ENCODE data around the gene MEIKIN. TPM values are rescaled to one million over a fixed set of nuclear protein-coding genes. Genes with fewer than 3 reads are reported as not detected.

The MEIKIN gene
- total and polyA plus RNA-seq, 2 experiments from 2014 or later = not detected

- peak; percentile 98 to 99 for DNase-seq (ENCODE audit: low read depth in 1 of 2, low spot score in 1 of 2)
Observed at GRCh38 chr5:131796793-131797693, 148.4 kb downstream of the MEIKIN start, which contains the start of gene FNIP1. TSS of gene FNIP1 (minus strand) at chr5:131797017. CDS start at chr5:131796921, 96 bp downstream.

DNA sequence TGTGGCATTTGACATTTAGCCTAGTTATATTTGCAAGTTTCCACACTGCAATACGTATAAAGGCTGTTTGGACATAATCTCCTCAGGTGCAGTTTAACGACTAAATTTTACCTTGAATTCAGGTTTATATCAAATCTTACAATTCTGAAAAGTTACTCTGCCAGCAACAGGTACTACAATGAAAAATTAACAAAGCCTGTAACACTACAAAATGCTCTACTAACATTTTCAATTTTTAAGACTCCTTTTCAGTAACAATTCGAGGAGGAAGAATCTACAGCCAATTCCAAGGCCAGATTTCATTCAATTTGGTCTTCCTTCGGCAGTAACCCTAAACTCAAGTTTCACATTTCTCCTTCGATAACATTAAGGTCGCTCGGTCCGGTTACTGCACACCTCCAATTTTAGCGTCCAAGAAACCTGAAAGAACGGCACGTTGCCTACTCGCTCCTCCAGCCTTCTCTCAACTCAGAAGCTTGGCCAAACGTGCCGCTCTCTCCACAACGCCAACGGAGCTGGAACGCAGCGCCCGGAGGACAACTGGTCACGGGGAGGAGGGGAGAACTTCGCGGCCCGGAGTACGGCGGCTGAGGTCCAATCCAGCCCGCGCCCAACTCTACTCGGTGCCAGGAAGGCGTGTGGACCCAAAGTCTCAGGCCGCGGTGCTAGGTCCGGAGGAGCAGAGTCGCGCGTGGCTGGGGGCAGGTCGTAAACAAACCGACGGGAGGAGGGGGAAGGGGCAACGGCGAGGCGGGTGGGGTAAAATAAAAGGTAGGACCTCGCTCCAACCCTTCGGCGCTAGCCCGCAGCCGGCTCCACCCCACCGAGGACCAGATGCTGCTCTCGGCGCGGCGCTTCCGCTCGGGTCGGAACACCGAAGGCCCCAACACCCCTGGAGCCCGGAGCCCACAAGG is 149.3 kb downstream of the MEIKIN start:
- Histone ChIP-seq H3K9me3 (ENCODE audit: low read depth) (no peaks in the 10 kb centered on the region), H3K27ac (peak overlapping the region; percentile 98), H3K4me3 (peak overlapping the region; percentile 65), H3K27me3 (no peaks in the 10 kb centered on the region), H3K4me1 (ENCODE audit: low read depth) (no peaks in the 10 kb centered on the region), H3K36me3 (no peaks in the 10 kb centered on the region)
- DNase-seq (ENCODE audit: low read depth in 1 of 2, low spot score in 1 of 2) = peak; percentile 67 to 80
- TF ChIP-seq, protein P1, sequence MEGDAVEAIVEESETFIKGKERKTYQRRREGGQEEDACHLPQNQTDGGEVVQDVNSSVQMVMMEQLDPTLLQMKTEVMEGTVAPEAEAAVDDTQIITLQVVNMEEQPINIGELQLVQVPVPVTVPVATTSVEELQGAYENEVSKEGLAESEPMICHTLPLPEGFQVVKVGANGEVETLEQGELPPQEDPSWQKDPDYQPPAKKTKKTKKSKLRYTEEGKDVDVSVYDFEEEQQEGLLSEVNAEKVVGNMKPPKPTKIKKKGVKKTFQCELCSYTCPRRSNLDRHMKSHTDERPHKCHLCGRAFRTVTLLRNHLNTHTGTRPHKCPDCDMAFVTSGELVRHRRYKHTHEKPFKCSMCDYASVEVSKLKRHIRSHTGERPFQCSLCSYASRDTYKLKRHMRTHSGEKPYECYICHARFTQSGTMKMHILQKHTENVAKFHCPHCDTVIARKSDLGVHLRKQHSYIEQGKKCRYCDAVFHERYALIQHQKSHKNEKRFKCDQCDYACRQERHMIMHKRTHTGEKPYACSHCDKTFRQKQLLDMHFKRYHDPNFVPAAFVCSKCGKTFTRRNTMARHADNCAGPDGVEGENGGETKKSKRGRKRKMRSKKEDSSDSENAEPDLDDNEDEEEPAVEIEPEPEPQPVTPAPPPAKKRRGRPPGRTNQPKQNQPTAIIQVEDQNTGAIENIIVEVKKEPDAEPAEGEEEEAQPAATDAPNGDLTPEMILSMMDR (IDR thresholded peaks at IDR 0.05; ENCODE audit: low read depth, low read length) = no peak

More at GRCh38 chr5:131796793-131797693, 148.4 kb downstream of the MEIKIN start, which contains the start of gene FNIP1:
- peak within 1 kb of the TSS; percentile 65 for H3K4me3 ChIP-seq
- H3K27ac ChIP-seq = peak within 1 kb of the TSS; percentile 98
- H3K9me3 ChIP-seq (ENCODE audit: low read depth) = no peaks in the 10 kb centered on the region
- H3K4me1 ChIP-seq (ENCODE audit: low read depth) = no peaks in the 10 kb centered on the region
- TF ChIP-seq, protein P1 (IDR thresholded peaks at IDR 0.05; ENCODE audit: low read depth, low read length) = peak; percentile 2
- no peaks in the 10 kb centered on the region for H3K36me3 ChIP-seq
- H3K27me3 ChIP-seq = no peaks in the 10 kb centered on the region

- Histone ChIP-seq H3K27me3 (no peaks in the 10 kb centered on the region), H3K27ac (no peak overlapping the region), H3K9me3 (ENCODE audit: low read depth) (no peaks in the 10 kb centered on the region), H3K36me3 (no peaks in the 10 kb centered on the region), H3K4me3 (peak overlapping the region; percentile 65), H3K4me1 (ENCODE audit: low read depth) (no peaks in the 10 kb centered on the region)
- TF ChIP-seq, protein P1 (IDR thresholded peaks at IDR 0.05; ENCODE audit: low read depth, low read length) = no peak
- no peak for DNase-seq (ENCODE audit: low read depth in 1 of 2, low spot score in 1 of 2)
Observed at GRCh38 chr5:131795228-131795627, 150.2 kb downstream of the MEIKIN start.

DNA sequence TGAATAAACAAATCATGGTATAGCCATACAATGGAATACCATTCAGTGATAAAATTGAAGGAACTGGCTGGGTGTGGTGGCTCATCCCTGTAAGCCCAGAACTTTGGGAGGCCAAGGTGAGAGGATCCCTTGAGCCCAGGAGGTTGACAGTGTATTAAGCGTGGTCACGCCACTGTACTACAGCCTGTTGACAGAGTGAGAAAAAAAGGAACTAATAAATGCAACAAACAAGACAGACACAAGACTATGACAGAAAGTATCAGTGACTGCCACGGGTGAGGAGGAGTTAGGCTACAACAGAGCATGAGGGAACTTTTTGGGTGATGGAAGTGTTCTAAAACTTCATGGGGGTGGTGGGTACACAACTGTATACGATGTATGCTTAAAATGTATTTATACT is 150.9 kb downstream of the MEIKIN start:
- no peaks in the 10 kb centered on the region for H3K36me3 ChIP-seq
- H3K4me3 ChIP-seq = no peak overlapping the region
- H3K27ac ChIP-seq = no peak overlapping the region
- TF ChIP-seq, protein P1 (IDR thresholded peaks at IDR 0.05; ENCODE audit: low read depth, low read length) = no peak
- no peaks in the 10 kb centered on the region for H3K9me3 ChIP-seq (ENCODE audit: low read depth)
- no peaks in the 10 kb centered on the region for H3K4me1 ChIP-seq (ENCODE audit: low read depth)
- no peak for DNase-seq (ENCODE audit: low read depth in 1 of 2, low spot score in 1 of 2)
- H3K27me3 ChIP-seq = no peaks in the 10 kb centered on the region

DNA sequence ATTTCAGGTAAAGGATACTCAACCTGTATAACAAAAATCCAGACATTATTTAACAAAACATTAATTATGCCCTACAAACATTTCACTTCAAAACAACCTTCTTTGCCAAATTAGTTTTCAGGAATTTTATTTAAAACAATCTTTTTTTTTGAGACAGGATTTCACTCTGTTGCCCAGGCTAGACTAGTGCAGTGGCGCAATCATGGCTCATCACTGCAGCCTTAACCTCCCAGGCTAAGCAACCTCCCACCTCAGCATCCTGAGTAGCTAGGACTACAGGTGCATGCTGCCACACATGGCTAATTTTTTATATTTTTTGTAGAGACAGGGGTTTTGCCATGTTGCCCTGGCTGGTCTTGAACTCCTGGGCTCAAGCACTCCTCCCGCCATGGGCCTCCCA is 152.6 kb downstream of the MEIKIN start:
- TF ChIP-seq, protein P1 (IDR thresholded peaks at IDR 0.05; ENCODE audit: low read depth, low read length) = no peak
- H3K36me3 ChIP-seq = no peaks in the 10 kb centered on the region
- no peak overlapping the region for H3K27ac ChIP-seq
- DNase-seq (ENCODE audit: low read depth in 1 of 2, low spot score in 1 of 2) = peak in 1 of 2 donors; percentile 20
- H3K27me3 ChIP-seq = no peaks in the 10 kb centered on the region
- no peak overlapping the region for H3K4me3 ChIP-seq
- peaks cover 3% of the 10 kb centered on the region for H3K4me1 ChIP-seq (ENCODE audit: low read depth)
- no peaks in the 10 kb centered on the region for H3K9me3 ChIP-seq (ENCODE audit: low read depth)

Data from cardiac muscle cell (in vitro differentiated cells and primary cell).